ENCODE data around the gene KCNIP3.

DNA sequence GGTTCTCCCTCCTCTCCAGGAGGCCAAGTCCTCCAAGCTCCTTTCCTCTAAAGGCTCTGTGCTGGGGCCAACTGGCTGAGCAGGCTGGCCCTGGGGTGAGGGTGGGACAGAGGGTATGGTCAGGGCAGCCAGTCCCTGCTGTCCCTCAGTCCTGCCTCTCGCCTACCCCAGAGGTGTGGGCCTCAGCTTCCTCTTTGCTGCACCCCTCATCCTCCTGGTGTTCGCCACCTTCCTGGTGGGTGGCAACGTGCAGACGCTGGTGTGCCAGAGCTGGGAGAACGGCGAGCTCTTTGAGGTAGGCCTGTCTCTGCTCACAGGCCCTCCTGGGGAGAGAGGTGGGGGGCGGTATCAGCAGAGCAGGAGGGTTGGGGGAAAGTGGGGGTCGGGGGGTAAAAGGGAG lies 16.1 kb upstream of the KCNIP3 start:
- TF ChIP-seq, protein P1, sequence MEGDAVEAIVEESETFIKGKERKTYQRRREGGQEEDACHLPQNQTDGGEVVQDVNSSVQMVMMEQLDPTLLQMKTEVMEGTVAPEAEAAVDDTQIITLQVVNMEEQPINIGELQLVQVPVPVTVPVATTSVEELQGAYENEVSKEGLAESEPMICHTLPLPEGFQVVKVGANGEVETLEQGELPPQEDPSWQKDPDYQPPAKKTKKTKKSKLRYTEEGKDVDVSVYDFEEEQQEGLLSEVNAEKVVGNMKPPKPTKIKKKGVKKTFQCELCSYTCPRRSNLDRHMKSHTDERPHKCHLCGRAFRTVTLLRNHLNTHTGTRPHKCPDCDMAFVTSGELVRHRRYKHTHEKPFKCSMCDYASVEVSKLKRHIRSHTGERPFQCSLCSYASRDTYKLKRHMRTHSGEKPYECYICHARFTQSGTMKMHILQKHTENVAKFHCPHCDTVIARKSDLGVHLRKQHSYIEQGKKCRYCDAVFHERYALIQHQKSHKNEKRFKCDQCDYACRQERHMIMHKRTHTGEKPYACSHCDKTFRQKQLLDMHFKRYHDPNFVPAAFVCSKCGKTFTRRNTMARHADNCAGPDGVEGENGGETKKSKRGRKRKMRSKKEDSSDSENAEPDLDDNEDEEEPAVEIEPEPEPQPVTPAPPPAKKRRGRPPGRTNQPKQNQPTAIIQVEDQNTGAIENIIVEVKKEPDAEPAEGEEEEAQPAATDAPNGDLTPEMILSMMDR (IDR thresholded peaks at IDR 0.05; ENCODE audit: borderline replicate concordance, extremely low read depth, low read length, poor library complexity, severe bottlenecking): no peak
- TF ChIP-seq EZH2 (IDR thresholded peaks at IDR 0.05; ENCODE audit: borderline replicate concordance, low read depth, low read length, severe bottlenecking): no peak
